A673 (cell line): ENCODE results near the gene CENPX. TPM values are rescaled to one million over a fixed set of nuclear protein-coding genes. Genes with fewer than 3 reads are reported as not detected.

Experiments
- BruUV-seq: library from RNA; stranded (reverse); fragments of 400-500 nt; replicated peaks from 2 replicates; lab custom pipeline; 2021; lab: Mats Ljungman, UMichigan
- CTCF ChIA-PET: fragments of 300-600 bp; sonication (Branson Sonifier 250); formaldehyde crosslinking; loops from one replicate; lab custom pipeline; 2022; ENCODE audit warnings: antibody characterized with exemption; lab: Charles Lee
- POLR2A ChIA-PET: fragments of 300-600 bp; sonication (Branson Sonifier 250); formaldehyde crosslinking; loops from one replicate; lab custom pipeline; 2022; ENCODE audit warnings: antibody characterized with exemption; ENCODE audit not compliant: low non-redundant PET; lab: Charles Lee
- DNase-seq: peaks from one replicate; pipeline ENCODE4 v3.0.0-alpha.2; 2015; ENCODE audit warnings: low spot score
- H3K27ac ChIP-seq: fragments of 200-600 bp; sonication (generic); 2 replicates; pipeline ENCODE4 v1.5.1; 2016; ENCODE audit warnings: mixed run types, low read depth, mild to moderate bottlenecking, mixed read lengths, antibody characterized with exemption, low read length; ENCODE audit not compliant: poor library complexity, severe bottlenecking
- H3K27me3 ChIP-seq: fragments of 200-600 bp; sonication (generic); replicated peaks from 2 replicates; pipeline ENCODE4 v1.6.1; 2017; ENCODE audit warnings: mixed run types, low read depth, mild to moderate bottlenecking, mixed read lengths, antibody characterized with exemption, low read length; ENCODE audit not compliant: insufficient read depth, poor library complexity
- H3K36me3 ChIP-seq: fragments of 200-600 bp; sonication (generic); 2 replicates; pipeline ENCODE4 v1.6.1; 2016; ENCODE audit warnings: mixed run types, mild to moderate bottlenecking, mixed read lengths, antibody characterized with exemption, low read length; ENCODE audit not compliant: insufficient read depth, poor library complexity, severe bottlenecking
- H3K4me1 ChIP-seq: fragments of 200-600 bp; sonication (generic); 2 replicates; pipeline ENCODE4 v1.6.1; 2017; ENCODE audit warnings: mixed run types, mild to moderate bottlenecking, mixed read lengths, antibody characterized with exemption, low read length; ENCODE audit not compliant: insufficient read depth, poor library complexity, severe bottlenecking
- H3K4me3 ChIP-seq: fragments of 200-600 bp; sonication (generic); 2 replicates; pipeline ENCODE4 v1.5.1; 2016; ENCODE audit warnings: low read depth, mixed run types, mild to moderate bottlenecking, mixed read lengths, low read length; ENCODE audit not compliant: poor library complexity, severe bottlenecking
- H3K9me3 ChIP-seq: fragments of 200-600 bp; sonication (generic); 2 replicates; pipeline ENCODE4 v1.6.1; 2016; ENCODE audit warnings: mixed run types, low read depth, mild to moderate bottlenecking, mixed read lengths, antibody characterized with exemption, low read length; ENCODE audit not compliant: poor library complexity, severe bottlenecking
- EZH2 ChIP-seq: fragments of 200-600 bp; sonication (generic); IDR thresholded peaks from 2 replicates; pipeline ENCODE4 v1.6.1; 2017; ENCODE audit warnings: borderline replicate concordance, low read depth, mild to moderate bottlenecking, mixed read lengths, antibody characterized with exemption, low read length; ENCODE audit not compliant: poor library complexity, severe bottlenecking
- intact Hi-C: fragments of 100-400 bp; cut with micrococcal nuclease; formaldehyde crosslinking; loops from one replicate; pipeline ENCODE4 v1.10.0; 2022; ENCODE audit not compliant: unreplicated experiment
- total RNA-seq: library from RNA; stranded (reverse); gene quantifications from 2 replicates; pipeline ENCODE4 v1.2.3, GENCODE V29; 2021
- TF ChIP-seq, protein P1 (sequence below): fragments of 300-800, 200-600 bp; sonication (generic); conservative IDR thresholded peaks from 2 replicates; pipeline ENCODE4 v1.5.1; 2017; ENCODE audit warnings: low read depth, mild to moderate bottlenecking, antibody characterized with exemption, low read length, moderate library complexity, mixed read lengths

The CENPX gene
- total RNA-seq, 1 experiment from 2014 or later: 165 TPM

DNA sequence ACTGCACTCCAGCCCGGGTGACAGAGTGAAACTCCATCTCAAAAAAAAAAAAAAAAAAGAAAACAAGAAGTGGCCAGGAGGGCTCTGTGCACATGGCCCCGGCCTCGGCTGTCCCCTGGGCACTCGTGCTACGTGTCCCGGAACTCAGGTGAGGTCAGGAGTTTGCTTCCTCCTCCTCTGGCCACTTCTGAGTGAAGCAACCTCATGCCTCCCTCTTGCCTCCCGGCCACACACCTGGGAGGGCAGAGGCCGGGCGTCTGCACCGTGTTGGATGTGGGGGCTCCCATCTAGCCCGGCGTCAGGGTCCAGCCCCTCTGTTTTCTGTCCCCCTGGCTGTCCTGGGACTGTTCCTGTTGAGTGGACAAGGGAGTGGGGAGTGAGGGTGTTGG, 23.1 kb downstream of the CENPX start:
- TF ChIP-seq EZH2: no peak
- TF ChIP-seq, protein P1, sequence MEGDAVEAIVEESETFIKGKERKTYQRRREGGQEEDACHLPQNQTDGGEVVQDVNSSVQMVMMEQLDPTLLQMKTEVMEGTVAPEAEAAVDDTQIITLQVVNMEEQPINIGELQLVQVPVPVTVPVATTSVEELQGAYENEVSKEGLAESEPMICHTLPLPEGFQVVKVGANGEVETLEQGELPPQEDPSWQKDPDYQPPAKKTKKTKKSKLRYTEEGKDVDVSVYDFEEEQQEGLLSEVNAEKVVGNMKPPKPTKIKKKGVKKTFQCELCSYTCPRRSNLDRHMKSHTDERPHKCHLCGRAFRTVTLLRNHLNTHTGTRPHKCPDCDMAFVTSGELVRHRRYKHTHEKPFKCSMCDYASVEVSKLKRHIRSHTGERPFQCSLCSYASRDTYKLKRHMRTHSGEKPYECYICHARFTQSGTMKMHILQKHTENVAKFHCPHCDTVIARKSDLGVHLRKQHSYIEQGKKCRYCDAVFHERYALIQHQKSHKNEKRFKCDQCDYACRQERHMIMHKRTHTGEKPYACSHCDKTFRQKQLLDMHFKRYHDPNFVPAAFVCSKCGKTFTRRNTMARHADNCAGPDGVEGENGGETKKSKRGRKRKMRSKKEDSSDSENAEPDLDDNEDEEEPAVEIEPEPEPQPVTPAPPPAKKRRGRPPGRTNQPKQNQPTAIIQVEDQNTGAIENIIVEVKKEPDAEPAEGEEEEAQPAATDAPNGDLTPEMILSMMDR: no peak
- DNase-seq: no peak
- Histone ChIP-seq H3K27me3 (no peaks in the 10 kb centered on the region), H3K36me3 (no peaks in the 10 kb centered on the region), H3K4me3 (no peak overlapping the region), H3K27ac (no peak overlapping the region), H3K9me3 (no peaks in the 10 kb centered on the region), H3K4me1 (peaks cover 9% of the 10 kb centered on the region)
- intact Hi-C loops: no loop called here
- ChIA-PET POLR2A (no interaction called here), CTCF (no interaction called here)
- no TSS peak for BruUV-seq

DNA sequence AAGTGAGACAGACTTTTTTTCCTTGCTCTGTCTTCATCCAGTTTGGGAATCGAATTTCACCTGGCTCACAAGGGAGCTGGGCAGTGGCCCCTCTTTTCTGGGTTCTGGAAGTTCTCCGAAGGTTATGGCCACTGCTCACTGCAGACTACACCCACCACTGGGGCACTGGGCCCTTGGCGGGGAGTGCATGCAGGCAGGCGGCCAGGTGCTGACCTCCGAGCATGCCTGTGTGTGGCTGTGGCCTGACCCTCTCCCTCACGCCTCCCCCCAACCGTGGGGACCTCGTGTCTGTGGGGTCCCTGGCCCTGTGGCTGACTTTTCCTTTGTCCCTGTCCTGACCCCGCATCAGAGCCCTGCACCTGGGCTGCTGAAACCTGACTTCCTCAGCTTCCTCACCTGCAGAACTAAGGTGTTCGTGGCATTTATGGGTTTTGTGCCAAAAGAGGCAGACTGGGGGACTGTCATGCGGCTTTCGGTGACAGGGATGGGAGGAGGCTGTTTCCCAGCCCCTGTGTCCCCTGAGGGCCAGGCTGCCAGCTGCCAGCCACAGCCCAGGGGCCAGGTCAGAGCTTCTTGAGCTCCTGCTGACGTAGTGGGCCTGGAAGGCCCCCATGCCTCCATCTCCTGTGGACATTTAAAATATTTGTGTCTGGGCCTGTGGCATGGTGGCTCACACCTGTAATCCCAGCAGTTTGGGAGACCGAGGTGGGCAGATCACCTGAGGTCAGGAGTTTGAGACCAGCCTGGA, 23.8 kb downstream of the CENPX start:
- H3K4me3 ChIP-seq: no peak overlapping the region
- intact Hi-C loops: no loop called here
- DNase-seq: no peak
- H3K27ac ChIP-seq: no peak overlapping the region
- no TSS peak for BruUV-seq
- ChIA-PET CTCF (no interaction called here), POLR2A (no interaction called here)
- no peaks in the 10 kb centered on the region for H3K27me3 ChIP-seq
- peaks cover 6% of the 10 kb centered on the region for H3K4me1 ChIP-seq
- no peaks in the 10 kb centered on the region for H3K36me3 ChIP-seq
- no peaks in the 10 kb centered on the region for H3K9me3 ChIP-seq
- TF ChIP-seq, protein P1: no peak
- TF ChIP-seq EZH2: no peak

GRCh38 chr17:81998212-81998611, 24.5 kb downstream of the CENPX start:
- no TSS peak for BruUV-seq
- TF ChIP-seq, protein P1: no peak
- no peak for TF ChIP-seq EZH2
- no peaks in the 10 kb centered on the region for H3K9me3 ChIP-seq
- no peak overlapping the region for H3K27ac ChIP-seq
- no peaks in the 10 kb centered on the region for H3K4me1 ChIP-seq
- H3K27me3 ChIP-seq: no peaks in the 10 kb centered on the region
- intact Hi-C loops: no loop called here
- DNase-seq: no peak
- CTCF ChIA-PET: no interaction called here
- POLR2A ChIA-PET: no interaction called here
- H3K4me3 ChIP-seq: no peak overlapping the region
- no peaks in the 10 kb centered on the region for H3K36me3 ChIP-seq
